HUDEP-2 (cell line): ENCODE results near the gene MYBL2.
A peak's percentile ranks its signal among the peaks of the same experiment; 100 is the strongest.

Experiments
- DNase-seq, 76 experiments: peaks; one replicate each; lab custom pipeline; 2025; ENCODE audit not compliant: unreplicated experiment in 76 of 76; lab: John Stamatoyannopoulos, UW

Gene MYBL2

GRCh38 chr20:43681468-43681942 is 14.6 kb downstream of the MYBL2 start:
- peak in 3 of 76 experiments; percentile 5 to 13 (median 6) for DNase-seq

- no peak for DNase-seq
These were observed 15.1 kb downstream of the MYBL2 start for GRCh38 chr20:43681991-43682410.

- no peak for DNase-seq
These were observed 15.5 kb downstream of the MYBL2 start for GRCh38 chr20:43682446-43682845.

- DNase-seq, result no peak
These were observed 19.9 kb downstream of the MYBL2 start for GRCh38 chr20:43686820-43687219.

GRCh38 chr20:43689165-43689564 is 22.3 kb downstream of the MYBL2 start:
- DNase-seq, result no peak

GRCh38 chr20:43690943-43691598 is 24.2 kb downstream of the MYBL2 start:
- DNase-seq, result peak in 73 of 76 experiments; percentile 4 to 93 (median 66)

GRCh38 chr20:43691928-43692524 is 25.1 kb downstream of the MYBL2 start:
- peak in 66 of 76 experiments; percentile 5 to 75 (median 40) for DNase-seq

GRCh38 chr20:43694763-43695162 is 27.8 kb downstream of the MYBL2 start:
- DNase-seq, result no peak

- DNase-seq, result no peak
These were observed 28.7 kb downstream of the MYBL2 start for GRCh38 chr20:43695571-43695970.

GRCh38 chr20:43699941-43700565 is 33.1 kb downstream of the MYBL2 start:
- no peak for DNase-seq

GRCh38 chr20:43700627-43701026 is 33.7 kb downstream of the MYBL2 start:
- no peak for DNase-seq

- DNase-seq, result no peak
These were observed 35.6 kb downstream of the MYBL2 start for GRCh38 chr20:43702502-43702901.

- DNase-seq, result no peak
These were observed 43.6 kb downstream of the MYBL2 start for GRCh38 chr20:43710370-43711044.

- DNase-seq, result no peak
These were observed 44.3 kb downstream of the MYBL2 start for GRCh38 chr20:43711098-43711654.

GRCh38 chr20:43715044-43715443 is 48.1 kb downstream of the MYBL2 start:
- DNase-seq, result no peak

- DNase-seq, result no peak
These were observed 48.6 kb downstream of the MYBL2 start for GRCh38 chr20:43715511-43715910.

- DNase-seq, result no peak
These were observed 49.2 kb downstream of the MYBL2 start for GRCh38 chr20:43716123-43716522.

GRCh38 chr20:43716757-43717615 is 50.1 kb downstream of the MYBL2 start:
- DNase-seq, result no peak

GRCh38 chr20:43717616-43717995 is 50.7 kb downstream of the MYBL2 start:
- no peak for DNase-seq

- DNase-seq, result no peak
These were observed 53.1 kb downstream of the MYBL2 start for GRCh38 chr20:43720007-43720406.
